Measurements from ENCODE around the gene IL31RA. TPM values are rescaled to one million over a fixed set of nuclear protein-coding genes. Genes with fewer than 3 reads are reported as not detected.

IL31RA gene
- total RNA-seq, 4 donors from 2014 or later: 0.29 TPM; not detected in 3

DNA sequence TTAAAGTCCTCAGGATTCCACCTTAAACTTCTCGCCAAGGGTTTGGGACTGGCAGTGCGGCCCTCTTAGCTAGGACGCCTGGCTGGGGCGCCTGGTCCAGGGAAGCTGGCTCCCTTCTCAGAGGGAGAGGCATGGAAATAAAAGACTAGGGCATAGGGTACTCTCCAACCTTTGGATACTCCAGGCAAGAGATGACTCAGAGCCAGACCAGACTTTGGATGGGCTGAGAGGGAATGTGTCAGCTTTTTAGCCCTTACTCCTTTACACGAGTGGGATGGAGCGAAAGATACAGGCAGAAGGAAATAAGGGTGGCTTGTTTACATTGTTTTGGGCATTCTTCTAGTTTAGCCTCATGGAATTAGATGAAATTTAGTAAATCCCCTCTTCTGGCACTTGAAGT lies 48.2 kb downstream of the IL31RA start:
- Histone ChIP-seq H3K4me1 (peaks cover 9 to 14% of the 10 kb centered on the region in 2 donors), H3K36me3 (no peaks in the 10 kb centered on the region), H3K9me3 (no peaks in the 10 kb centered on the region), H3K27ac (no peak overlapping the region), H3K4me3 (no peak overlapping the region), H3K27me3 (no peaks in the 10 kb centered on the region)
- intact Hi-C loops (cut with DNase I; ENCODE audit: low total_unique reads): no loop called here
- in situ Hi-C loops (cut with MboI; ENCODE audit: low sequenced_read_pairs in 4 of 4): no loop called here
- no peak for DNase-seq
- no peak for ATAC-seq
- TF ChIP-seq POLR2A (IDR thresholded peaks at IDR 0.05): no peak
- TF ChIP-seq, protein P1, sequence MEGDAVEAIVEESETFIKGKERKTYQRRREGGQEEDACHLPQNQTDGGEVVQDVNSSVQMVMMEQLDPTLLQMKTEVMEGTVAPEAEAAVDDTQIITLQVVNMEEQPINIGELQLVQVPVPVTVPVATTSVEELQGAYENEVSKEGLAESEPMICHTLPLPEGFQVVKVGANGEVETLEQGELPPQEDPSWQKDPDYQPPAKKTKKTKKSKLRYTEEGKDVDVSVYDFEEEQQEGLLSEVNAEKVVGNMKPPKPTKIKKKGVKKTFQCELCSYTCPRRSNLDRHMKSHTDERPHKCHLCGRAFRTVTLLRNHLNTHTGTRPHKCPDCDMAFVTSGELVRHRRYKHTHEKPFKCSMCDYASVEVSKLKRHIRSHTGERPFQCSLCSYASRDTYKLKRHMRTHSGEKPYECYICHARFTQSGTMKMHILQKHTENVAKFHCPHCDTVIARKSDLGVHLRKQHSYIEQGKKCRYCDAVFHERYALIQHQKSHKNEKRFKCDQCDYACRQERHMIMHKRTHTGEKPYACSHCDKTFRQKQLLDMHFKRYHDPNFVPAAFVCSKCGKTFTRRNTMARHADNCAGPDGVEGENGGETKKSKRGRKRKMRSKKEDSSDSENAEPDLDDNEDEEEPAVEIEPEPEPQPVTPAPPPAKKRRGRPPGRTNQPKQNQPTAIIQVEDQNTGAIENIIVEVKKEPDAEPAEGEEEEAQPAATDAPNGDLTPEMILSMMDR (IDR thresholded peaks at IDR 0.05 in 4 of 5, conservative IDR thresholded peaks at IDR 0.05 in 1 of 5): no peak

DNA sequence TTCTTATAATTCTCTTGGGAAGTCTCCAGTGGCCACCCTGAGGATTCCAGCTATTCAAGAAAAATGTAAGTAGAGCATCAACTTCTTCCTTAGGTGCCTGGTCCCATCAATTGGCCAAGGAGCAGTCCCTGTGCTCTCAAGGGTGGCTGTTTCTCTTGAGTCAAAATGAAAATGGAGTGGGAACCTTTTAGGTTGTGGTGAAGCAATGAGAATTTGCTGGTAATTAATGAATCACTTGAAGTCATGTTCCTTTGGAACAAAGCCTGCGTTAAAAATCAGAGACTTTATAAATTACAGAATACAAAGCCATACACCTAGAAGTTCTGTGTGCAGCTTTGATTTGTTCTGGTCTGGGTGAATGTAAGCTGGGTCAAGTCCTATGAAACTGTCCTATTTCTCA lies 48.9 kb downstream of the IL31RA start:
- H3K4me1 ChIP-seq: peaks cover 9 to 14% of the 10 kb centered on the region in 2 donors
- no peaks in the 10 kb centered on the region for H3K9me3 ChIP-seq
- H3K27ac ChIP-seq: no peak overlapping the region
- in situ Hi-C loops (cut with MboI; ENCODE audit: low sequenced_read_pairs in 4 of 4): no loop called here
- no peak for TF ChIP-seq POLR2A (IDR thresholded peaks at IDR 0.05)
- TF ChIP-seq, protein P1 (IDR thresholded peaks at IDR 0.05 in 4 of 5, conservative IDR thresholded peaks at IDR 0.05 in 1 of 5): no peak
- intact Hi-C loops (cut with DNase I; ENCODE audit: low total_unique reads): no loop called here
- DNase-seq: no peak
- ATAC-seq: no peak
- no peaks in the 10 kb centered on the region for H3K36me3 ChIP-seq
- no peaks in the 10 kb centered on the region for H3K27me3 ChIP-seq
- H3K4me3 ChIP-seq: no peak overlapping the region

DNA sequence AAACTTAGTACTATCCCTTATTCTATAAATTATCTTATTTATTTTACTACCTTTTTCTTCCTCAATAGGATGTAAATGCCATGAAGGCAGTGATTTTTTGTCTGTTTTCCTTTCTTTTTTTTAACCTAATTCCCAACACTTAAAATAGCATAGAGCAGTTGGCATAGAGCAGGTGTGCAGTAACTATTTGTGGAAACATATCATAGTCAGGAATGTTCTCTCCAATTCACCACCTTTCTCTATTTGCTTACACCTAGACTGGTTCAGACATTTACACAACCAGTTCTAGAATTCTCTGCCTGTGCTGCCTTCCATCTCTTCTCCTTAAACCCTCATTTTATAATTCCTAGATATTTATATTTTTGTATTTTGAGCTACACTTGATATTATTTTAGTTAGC lies 49.6 kb downstream of the IL31RA start:
- in situ Hi-C loops (cut with MboI; ENCODE audit: low sequenced_read_pairs in 4 of 4) (no loop called here), intact Hi-C loops (cut with DNase I; ENCODE audit: low total_unique reads) (no loop called here)
- DNase-seq: no peak
- TF ChIP-seq, protein P1 (IDR thresholded peaks at IDR 0.05 in 4 of 5, conservative IDR thresholded peaks at IDR 0.05 in 1 of 5): no peak
- no peak for TF ChIP-seq POLR2A (IDR thresholded peaks at IDR 0.05)
- Histone ChIP-seq H3K4me1 (peaks cover 9 to 14% of the 10 kb centered on the region in 2 donors), H3K27me3 (no peaks in the 10 kb centered on the region), H3K27ac (no peak overlapping the region), H3K4me3 (no peak overlapping the region), H3K9me3 (no peaks in the 10 kb centered on the region), H3K36me3 (no peaks in the 10 kb centered on the region)
- no peak for ATAC-seq

DNA sequence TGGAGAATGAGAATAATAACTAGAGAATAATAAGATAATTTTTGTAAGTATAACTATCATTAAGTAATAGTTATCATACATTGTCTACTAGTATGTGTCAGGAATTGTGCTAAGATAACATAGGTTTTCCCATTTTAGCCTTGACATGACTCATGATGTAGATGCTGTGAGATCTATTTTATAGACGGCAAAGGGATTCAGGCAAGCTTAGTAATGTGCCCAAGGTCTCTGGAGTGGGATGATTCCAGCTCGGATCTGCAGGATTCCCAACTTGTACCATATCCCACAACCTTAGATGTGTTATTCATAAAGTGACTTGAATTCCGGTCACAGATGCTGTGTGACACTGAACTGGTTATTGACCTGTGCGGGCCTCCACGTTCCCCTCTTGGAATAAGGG lies 51.5 kb downstream of the IL31RA start:
- H3K27ac ChIP-seq: no peak overlapping the region
- H3K4me1 ChIP-seq: peaks cover 9 to 14% of the 10 kb centered on the region in 2 donors
- ATAC-seq (no peak), DNase-seq (no peak)
- intact Hi-C loops (cut with DNase I; ENCODE audit: low total_unique reads) (no loop called here), in situ Hi-C loops (cut with MboI; ENCODE audit: low sequenced_read_pairs in 4 of 4) (no loop called here)
- H3K27me3 ChIP-seq: no peaks in the 10 kb centered on the region
- H3K36me3 ChIP-seq: no peaks in the 10 kb centered on the region
- no peak overlapping the region for H3K4me3 ChIP-seq
- TF ChIP-seq, protein P1 (IDR thresholded peaks at IDR 0.05 in 4 of 5, conservative IDR thresholded peaks at IDR 0.05 in 1 of 5): no peak
- TF ChIP-seq POLR2A (IDR thresholded peaks at IDR 0.05): no peak
- H3K9me3 ChIP-seq: no peaks in the 10 kb centered on the region

DNA sequence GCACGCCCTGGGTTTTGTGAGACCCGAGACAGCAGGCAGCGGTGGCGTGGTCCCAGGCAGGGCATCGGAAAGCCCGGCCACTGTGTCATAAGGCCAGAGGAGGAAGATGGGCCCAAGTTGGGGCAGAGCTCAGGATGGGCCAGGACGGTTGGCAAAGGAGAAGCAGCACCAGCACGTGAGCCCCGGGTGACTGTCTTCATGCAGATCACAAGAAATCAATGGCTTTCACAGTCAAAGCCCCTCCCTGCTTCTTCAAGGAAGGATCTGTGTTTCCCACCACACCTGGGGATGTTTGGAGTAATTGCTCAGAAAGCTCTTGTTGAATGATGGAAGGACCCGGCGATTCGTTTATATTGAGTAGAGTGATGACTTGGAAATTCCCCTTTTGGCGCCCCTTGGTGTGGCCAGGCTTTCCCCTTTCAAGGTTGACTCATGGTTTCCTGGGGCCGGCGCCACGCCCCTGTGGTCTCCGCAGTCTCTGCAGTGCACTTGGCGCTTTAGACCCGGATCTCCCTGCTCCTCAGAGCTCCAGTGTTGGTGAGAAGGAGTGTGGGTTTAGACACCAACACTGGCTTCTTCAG lies 52.1 kb downstream of the IL31RA start:
- Histone ChIP-seq H3K9me3 (no peaks in the 10 kb centered on the region), H3K4me1 (peaks cover 9 to 14% of the 10 kb centered on the region in 2 donors), H3K4me3 (no peak overlapping the region), H3K27ac (no peak overlapping the region), H3K36me3 (no peaks in the 10 kb centered on the region), H3K27me3 (no peaks in the 10 kb centered on the region)
- TF ChIP-seq, protein P1 (IDR thresholded peaks at IDR 0.05 in 4 of 5, conservative IDR thresholded peaks at IDR 0.05 in 1 of 5): no peak
- no peak for TF ChIP-seq POLR2A (IDR thresholded peaks at IDR 0.05)
- ATAC-seq (no peak), DNase-seq (no peak)
- in situ Hi-C loops (cut with MboI; ENCODE audit: low sequenced_read_pairs in 4 of 4): no loop called here
- intact Hi-C loops (cut with DNase I; ENCODE audit: low total_unique reads): no loop called here
